Neural cell (in vitro differentiated cells): Measurements from ENCODE around the gene HOXA3. TPM values are rescaled to one million over a fixed set of nuclear protein-coding genes. Genes with fewer than 3 reads are reported as not detected.

Experiments used
- H2AFZ ChIP-seq: fragments of 200-600, 300-800 bp; sonication (generic), shearing (Covaris generic); 2 replicates; pipeline ENCODE4 v1.6.0; 2014; ENCODE audit warnings: low read depth, mild to moderate bottlenecking, antibody characterized with exemption, low read length, moderate library complexity
- H3F3A ChIP-seq: fragments of 200-600 bp; shearing (Covaris generic); 2 replicates; pipeline ENCODE4 v1.6.1; 2016; ENCODE audit warnings: mild to moderate bottlenecking, moderate library complexity, mixed read lengths, antibody characterized with exemption, low read length; ENCODE audit not compliant: insufficient read depth, poor library complexity, severe bottlenecking
- H3K27ac ChIP-seq: fragments of 200-600, 300-800 bp; sonication (generic), shearing (Covaris generic); 2 replicates; pipeline ENCODE4 v1.5.1; 2014; ENCODE audit warnings: mild to moderate bottlenecking, low read length, moderate library complexity
- H3K27me3 ChIP-seq: fragments of 300-800, 200-600 bp; sonication (generic), shearing (Covaris generic); 2 replicates; pipeline ENCODE4 v1.6.0; 2014; ENCODE audit warnings: mild to moderate bottlenecking, low read depth, low read length, moderate library complexity; ENCODE audit not compliant: insufficient read depth
- H3K36me3 ChIP-seq: fragments of 300-800, 200-600 bp; sonication (generic), shearing (Covaris generic); 2 replicates; pipeline ENCODE4 v1.5.1; 2014; ENCODE audit warnings: mild to moderate bottlenecking, antibody characterized with exemption, low read length, moderate library complexity; ENCODE audit not compliant: insufficient read depth
- H3K4me2 ChIP-seq: fragments of 300-800, 200-600 bp; sonication (generic), shearing (Covaris generic); 2 replicates; pipeline ENCODE4 v1.6.0; 2014; ENCODE audit warnings: mild to moderate bottlenecking, low read length
- H3K4me3 ChIP-seq: fragments of 300-800, 200-600 bp; sonication (generic), shearing (Covaris generic); 2 replicates; pipeline ENCODE4 v1.5.1; 2014; ENCODE audit warnings: mild to moderate bottlenecking, low read length, moderate library complexity
- H3K79me2 ChIP-seq: fragments of 200-600 bp; shearing (Covaris generic); replicated peaks from 2 replicates; pipeline ENCODE4 v1.6.0; 2014; ENCODE audit warnings: mild to moderate bottlenecking, low read length, moderate library complexity; ENCODE audit not compliant: insufficient read depth
- H3K9ac ChIP-seq: fragments of 300-800, 200-600 bp; sonication (generic), shearing (Covaris generic); 2 replicates; pipeline ENCODE4 v1.6.1; 2016; ENCODE audit warnings: mild to moderate bottlenecking, low read length, mixed read lengths
- H3K9me2 ChIP-seq: fragments of 200-600 bp; shearing (Covaris generic); 2 replicates; pipeline ENCODE4 v1.6.1; 2016; ENCODE audit warnings: mild to moderate bottlenecking, low read length, mixed read lengths; ENCODE audit not compliant: insufficient read depth
- H3K9me3 ChIP-seq: fragments of 200-600, 300-800 bp; sonication (generic), shearing (Covaris generic); 2 replicates; pipeline ENCODE4 v1.6.1; 2016; ENCODE audit warnings: mild to moderate bottlenecking, mixed run types, low read length, moderate library complexity, mixed read lengths
- H4K20me1 ChIP-seq: fragments of 200-600 bp; shearing (Covaris generic); 2 replicates; pipeline ENCODE4 v1.6.1; 2016; ENCODE audit warnings: mild to moderate bottlenecking, mixed run types; ENCODE audit not compliant: insufficient read depth
- CTCF ChIP-seq: fragments of 450-650 bp; IDR thresholded peaks from 2 replicates; pipeline ENCODE4 v1.5.1; 2014; ENCODE audit warnings: antibody characterized with exemption, mild to moderate bottlenecking, moderate library complexity; ENCODE audit not compliant: poor library complexity, severe bottlenecking
- EP300 ChIP-seq: fragments of 450-650 bp; conservative IDR thresholded peaks from 2 replicates; pipeline ENCODE4 v1.6.1; 2014; ENCODE audit warnings: antibody characterized with exemption, mild to moderate bottlenecking, moderate library complexity; ENCODE audit not compliant: poor library complexity, severe bottlenecking
- EZH2 ChIP-seq: fragments of 200-600, 300-800 bp; shearing (Covaris generic), sonication (generic); IDR thresholded peaks from 2 replicates; pipeline ENCODE4 v1.6.1; 2014; ENCODE audit warnings: antibody characterized with exemption, low read length, borderline replicate concordance, mild to moderate bottlenecking; ENCODE audit not compliant: insufficient read depth, poor library complexity, severe bottlenecking
- MXI1 ChIP-seq: fragments of 450-650 bp; conservative IDR thresholded peaks from 2 replicates; pipeline ENCODE4 v1.6.1; 2014; ENCODE audit warnings: antibody characterized with exemption, mild to moderate bottlenecking; ENCODE audit not compliant: poor library complexity, severe bottlenecking
- POLR2AphosphoS5 ChIP-seq: IDR thresholded peaks from 2 replicates; pipeline ENCODE4 v1.6.1; 2012
- RAD21 ChIP-seq: fragments of 450-650 bp; conservative IDR thresholded peaks from 2 replicates; pipeline ENCODE4 v1.6.1; 2014; ENCODE audit warnings: antibody characterized with exemption, mild to moderate bottlenecking, moderate library complexity
- REST ChIP-seq: IDR thresholded peaks from 2 replicates; pipeline ENCODE4 v1.6.1; 2012; ENCODE audit warnings: borderline replicate concordance
- SMC3 ChIP-seq: fragments of 450-650 bp; conservative IDR thresholded peaks from 2 replicates; pipeline ENCODE4 v1.6.1; 2014; ENCODE audit warnings: antibody characterized with exemption, mild to moderate bottlenecking, moderate library complexity; ENCODE audit not compliant: poor library complexity
- TAF1 ChIP-seq: IDR thresholded peaks from 2 replicates; pipeline ENCODE4 v1.6.1; 2012; ENCODE audit warnings: low read depth
- polyA plus RNA-seq: library from polyadenylated mRNA; depleted of rRNA; stranded (reverse); fragments of >200 nt; gene quantifications from 2 replicates; pipeline ENCODE4 v1.2.3, GENCODE V29; 2014

Gene HOXA3
- polyA plus RNA-seq, 1 donor from 2014 or later = not detected

- no peaks in the 10 kb centered on the region for H3K9me2 ChIP-seq
- H3K36me3 ChIP-seq = no peaks in the 10 kb centered on the region
- no peaks in the 10 kb centered on the region for H3K9me3 ChIP-seq
- no peak overlapping the region for H3K9ac ChIP-seq
- H3K4me3 ChIP-seq = no peak overlapping the region
- no peaks in the 10 kb centered on the region for H4K20me1 ChIP-seq
- H2AFZ ChIP-seq = no peak overlapping the region
- no peaks in the 10 kb centered on the region for H3K79me2 ChIP-seq
- peaks cover 100% of the 10 kb centered on the region for H3K27me3 ChIP-seq
- H3K4me2 ChIP-seq = no peak overlapping the region
- TF ChIP-seq TAF1 (no peak), REST (no peak), CTCF (no peak), EZH2 (peak; percentile 94)
- no peak overlapping the region for H3K27ac ChIP-seq
- no peaks in the 10 kb centered on the region for H3F3A ChIP-seq
Observed at GRCh38 chr7:27106181-27106900, 46.0 kb downstream of the HOXA3 start.

GRCh38 chr7:27105301-27106031 is 46.9 kb downstream of the HOXA3 start:
- no peak overlapping the region for H2AFZ ChIP-seq
- TF ChIP-seq POLR2AphosphoS5 (no peak), EZH2 (no peak), TAF1 (no peak), MXI1 (no peak), REST (no peak), EP300 (no peak), SMC3 (no peak), CTCF (no peak), RAD21 (no peak)
- no peaks in the 10 kb centered on the region for H3K36me3 ChIP-seq
- no peaks in the 10 kb centered on the region for H3K79me2 ChIP-seq
- no peak overlapping the region for H3K4me3 ChIP-seq
- no peak overlapping the region for H3K9ac ChIP-seq
- H3K9me2 ChIP-seq = no peaks in the 10 kb centered on the region
- H3F3A ChIP-seq = no peaks in the 10 kb centered on the region
- no peak overlapping the region for H3K4me2 ChIP-seq
- peaks cover 100% of the 10 kb centered on the region for H3K27me3 ChIP-seq
- H4K20me1 ChIP-seq = no peaks in the 10 kb centered on the region
- no peak overlapping the region for H3K27ac ChIP-seq
- H3K9me3 ChIP-seq = no peaks in the 10 kb centered on the region
